T-helper 2 cell treated with Interferon-gamma antibody and Interleukin-4, amounts not matched to agents 100 ng/mL and 5 ng/mL, for 36 hours (primary cell): Measurements from ENCODE around the gene SFT2D2. TPM values are rescaled to one million over a fixed set of nuclear protein-coding genes. Genes with fewer than 3 reads are reported as not detected.

ENCODE experiments used
- intact Hi-C: fragments of 100-400 bp; cut with micrococcal nuclease; formaldehyde crosslinking; loops from one replicate; pipeline ENCODE4 v1.15.1; 2023
- total RNA-seq: library from RNA; stranded (reverse); gene quantifications from 2 replicates; pipeline ENCODE4 v1.2.3, GENCODE V29; 2022

SFT2D2 gene
- total RNA-seq, 1 donor from 2014 or later, result 87.3 TPM

- intact Hi-C loops, result no loop called here
Observed at GRCh38 chr1:168301664-168302320, 76.0 kb downstream of the SFT2D2 start.

Other genes starting within 250 kb of the SFT2D2 start
- 0.30 and 0.36 TPM in 2 replicates for gene GPR161, start 89.1 kb upstream of the SFT2D2 start, total RNA-seq
- gene TIPRL, start 47.0 kb upstream of the SFT2D2 start, total RNA-seq, result 41.7 and 43.0 TPM in 2 replicates
- 2.5 and 2.8 TPM in 2 replicates for gene TBX19, start 54.9 kb downstream of the SFT2D2 start, total RNA-seq